HFFc6 (cell line): ENCODE data around the gene RNF214. TPM values are rescaled to one million over a fixed set of nuclear protein-coding genes. Genes with fewer than 3 reads are reported as not detected.

ENCODE experiments used
- DNase-seq: peaks from one replicate; pipeline ENCODE4 v3.0.0-alpha.2; 2018
- H3K27ac Mint-ChIP-seq: 2 replicates; pipeline ENCODE4 v1.8.0; 2020; ENCODE audit warnings: mild to moderate bottlenecking, mixed read lengths
- H3K27me3 Mint-ChIP-seq: 2 replicates; pipeline ENCODE4 v1.8.0; 2021; ENCODE audit warnings: mild to moderate bottlenecking, moderate library complexity, mixed read lengths; ENCODE audit not compliant: insufficient read depth
- H3K36me3 Mint-ChIP-seq: 2 replicates; pipeline ENCODE4 v1.8.0; 2021; ENCODE audit warnings: low read depth, mixed read lengths
- H3K4me1 Mint-ChIP-seq: 2 replicates; pipeline ENCODE4 v1.8.0; 2020; ENCODE audit warnings: low read depth, mixed read lengths
- H3K4me3 Mint-ChIP-seq: 2 replicates; pipeline ENCODE4 v1.8.0; 2020; ENCODE audit warnings: mild to moderate bottlenecking, moderate library complexity, mixed read lengths
- H3K9me3 Mint-ChIP-seq: 2 replicates; pipeline ENCODE4 v1.8.0; 2020; ENCODE audit warnings: mild to moderate bottlenecking, mixed read lengths
- CTCF ChIP-seq: fragments of 200-600 bp; sonication (generic); IDR thresholded peaks from 2 replicates; pipeline ENCODE4 v1.5.0; 2021; ENCODE audit warnings: antibody characterized with exemption, mild to moderate bottlenecking
- total RNA-seq, 6 experiments: library from RNA; stranded (reverse); fragmentation: NEBNext Ultra II Directional; extraction: Animal tissue kit (Norgen Biotek cat#: 25700); gene quantifications; 2 replicates in 1 of 6; 3 replicates in 5 of 6; pipeline ENCODE4 v1.2.3, GENCODE V29; 2021

The RNF214 gene
- total RNA-seq, 6 experiments from 2014 or later = 17.7 to 25.6 (median 22.1) TPM

GRCh38 chr11:117290809-117291396, 58.4 kb downstream of the RNF214 start, which contains the start of gene BACE1-AS:
TSS of gene BACE1-AS (plus strand) at chr11:117291346.
- Mint-ChIP-seq H3K4me1 (no peaks in the 10 kb centered on the region), H3K4me3 (no peak within 1 kb of the TSS), H3K27ac (peak within 1 kb of the TSS; percentile 40; the same call in 1 of the 2 replicates), H3K36me3 (peaks cover 56% of the 10 kb centered on the region), H3K9me3 (no peaks in the 10 kb centered on the region), H3K27me3 (peaks cover 3% of the 10 kb centered on the region)
- no peak for DNase-seq
- TF ChIP-seq CTCF = no peak

GRCh38 chr11:117292616-117293015, 60.1 kb downstream of the RNF214 start:
- Mint-ChIP-seq H3K36me3 (peaks cover 55% of the 10 kb centered on the region), H3K27me3 (peaks cover 3% of the 10 kb centered on the region), H3K4me3 (no peak overlapping the region)

GRCh38 chr11:117295438-117296137, 63.1 kb downstream of the RNF214 start:
- Mint-ChIP-seq H3K9me3 (no peaks in the 10 kb centered on the region), H3K27me3 (peaks cover 3% of the 10 kb centered on the region), H3K4me1 (peaks cover 7% of the 10 kb centered on the region), H3K4me3 (no peak overlapping the region), H3K27ac (no peak overlapping the region), H3K36me3 (peaks cover 29% of the 10 kb centered on the region)
- no peak for TF ChIP-seq CTCF
- no peak for DNase-seq

More at GRCh38 chr11:117292616-117293015, 60.1 kb downstream of the RNF214 start:
- H3K9me3 Mint-ChIP-seq = no peaks in the 10 kb centered on the region
- no peak for TF ChIP-seq CTCF
- DNase-seq = no peak
- H3K4me1 Mint-ChIP-seq = no peaks in the 10 kb centered on the region
- H3K27ac Mint-ChIP-seq = no peak overlapping the region

GRCh38 chr11:117296881-117297280, 64.4 kb downstream of the RNF214 start:
- no peak for TF ChIP-seq CTCF
- DNase-seq = no peak
- Mint-ChIP-seq H3K27ac (peak overlapping the region; percentile 1; the same call in 1 of the 2 replicates), H3K27me3 (peaks cover 3% of the 10 kb centered on the region), H3K36me3 (peaks cover 23% of the 10 kb centered on the region), H3K4me1 (peaks cover 20% of the 10 kb centered on the region), H3K9me3 (no peaks in the 10 kb centered on the region), H3K4me3 (no peak overlapping the region)

- Mint-ChIP-seq H3K4me1 (peaks cover 21% of the 10 kb centered on the region), H3K36me3 (peaks cover 13% of the 10 kb centered on the region), H3K27ac (no peak overlapping the region), H3K4me3 (no peak overlapping the region), H3K27me3 (peaks cover 3% of the 10 kb centered on the region), H3K9me3 (no peaks in the 10 kb centered on the region)
- no peak for TF ChIP-seq CTCF
- no peak for DNase-seq
Observed at GRCh38 chr11:117298195-117298594, 65.7 kb downstream of the RNF214 start.
